PC-3 (cell line): ENCODE results near the gene FOXN3. TPM values are rescaled to one million over a fixed set of nuclear protein-coding genes. Genes with fewer than 3 reads are reported as not detected.

Experiments
- ATAC-seq: fragments of 200-7000 bp; cut with Tn5 transposase; 2 replicates; pipeline ENCODE4 v1.9.1; 2020; ENCODE audit warnings: mild to moderate bottlenecking, moderate library complexity
- BruUV-seq: library from RNA; stranded (reverse); fragments of 400-500 nt; replicated peaks from 2 replicates; lab custom pipeline; 2021; lab: Mats Ljungman, UMichigan
- CTCF ChIA-PET: fragments of 300-600 bp; sonication (Branson Sonifier 250); formaldehyde crosslinking; loops from one replicate; lab custom pipeline; 2022; ENCODE audit warnings: antibody characterized with exemption; lab: Charles Lee
- POLR2A ChIA-PET: fragments of 300-600 bp; sonication (Branson Sonifier 250); formaldehyde crosslinking; loops from one replicate; lab custom pipeline; 2022; ENCODE audit warnings: antibody characterized with exemption; ENCODE audit not compliant: unreplicated experiment; lab: Charles Lee
- DNase-seq: peaks from one replicate; pipeline ENCODE4 v3.0.0-alpha.2; 2015
- H2AFZ ChIP-seq: fragments of 300-600 bp; sonication (generic); 2 replicates; pipeline ENCODE4 v1.6.0; 2016; ENCODE audit warnings: antibody characterized with exemption, low read length
- H3F3A ChIP-seq: fragments of 300-600 bp; sonication (generic); one replicate; pipeline ENCODE4 v1.6.0; 2017; ENCODE audit warnings: antibody characterized with exemption, low read length, control low read depth, mild to moderate bottlenecking; ENCODE audit not compliant: unreplicated experiment
- H3K27ac ChIP-seq: fragments of 300-600 bp; sonication (generic); 2 replicates; pipeline ENCODE4 v1.5.1; 2016; ENCODE audit warnings: mild to moderate bottlenecking, low read length
- H3K27me3 ChIP-seq: fragments of 300-600 bp; sonication (generic); 2 replicates; pipeline ENCODE4 v1.6.1; 2016; ENCODE audit warnings: low read length, mixed read lengths
- H3K36me3 ChIP-seq: fragments of 300-600 bp; sonication (generic); 2 replicates; pipeline ENCODE4 v1.6.1; 2016; ENCODE audit warnings: low read depth, mixed run types, low read length, mixed read lengths
- H3K4me1 ChIP-seq: fragments of 300-600 bp; sonication (generic); 2 replicates; pipeline ENCODE4 v1.5.1; 2016; ENCODE audit warnings: low read length; ENCODE audit not compliant: insufficient read depth
- H3K4me2 ChIP-seq: fragments of 300-600 bp; sonication (generic); 2 replicates; pipeline ENCODE4 v1.6.0; 2016; ENCODE audit warnings: low read length
- H3K4me3 ChIP-seq: fragments of 300-600 bp; sonication (generic); 2 replicates; pipeline ENCODE4 v1.5.1; 2016; ENCODE audit warnings: mild to moderate bottlenecking, low read length, mixed read lengths
- H3K79me2 ChIP-seq: fragments of 300-600 bp; sonication (generic); 2 replicates; pipeline ENCODE4 v1.6.1; 2017; ENCODE audit warnings: low read length, mixed read lengths
- H3K9ac ChIP-seq: fragments of 300-600 bp; sonication (generic); 2 replicates; pipeline ENCODE4 v1.6.0; 2016; ENCODE audit warnings: mild to moderate bottlenecking, low read length
- H3K9me2 ChIP-seq: fragments of 300-600 bp; sonication (generic); replicated peaks from 2 replicates; pipeline ENCODE4 v1.6.1; 2016; ENCODE audit warnings: mixed run types, low read length, mixed read lengths
- H3K9me3 ChIP-seq: fragments of 300-600 bp; sonication (generic); 2 replicates; pipeline ENCODE4 v1.6.1; 2016; ENCODE audit warnings: low read length, mixed read lengths
- H4K20me1 ChIP-seq: fragments of 300-600 bp; sonication (generic); 2 replicates; pipeline ENCODE4 v1.6.1; 2016; ENCODE audit warnings: low read length, mixed read lengths
- EZH2 ChIP-seq: fragments of 300-600 bp; sonication (generic); IDR thresholded peaks from one replicate; pipeline ENCODE4 v1.6.1; 2017; ENCODE audit warnings: antibody characterized with exemption, mild to moderate bottlenecking, low read length; ENCODE audit not compliant: unreplicated experiment
- EZH2phosphoT487 ChIP-seq: fragments of 300-600 bp; sonication (generic); IDR thresholded peaks from 2 replicates; pipeline ENCODE4 v1.6.1; 2018; ENCODE audit warnings: mild to moderate bottlenecking, antibody characterized with exemption, low read length, borderline replicate concordance
- intact Hi-C: fragments of 100-400 bp; cut with micrococcal nuclease; formaldehyde crosslinking; loops from 2 replicates; pipeline ENCODE4 v1.9.0; 2023
- total RNA-seq: library from RNA; depleted of rRNA; stranded (reverse); fragments of >200 nt; gene quantifications from 2 replicates; pipeline ENCODE4 v1.2.3, GENCODE V29; 2014
- TF ChIP-seq, protein P1 (sequence below): fragments of 300-600 bp; sonication (generic); conservative IDR thresholded peaks from 2 replicates; pipeline ENCODE4 v1.5.1; 2017; ENCODE audit warnings: antibody characterized with exemption, low read depth, mild to moderate bottlenecking, low read length

The FOXN3 gene
- total RNA-seq, 1 experiment from 2014 or later: 13.3 TPM

DNA sequence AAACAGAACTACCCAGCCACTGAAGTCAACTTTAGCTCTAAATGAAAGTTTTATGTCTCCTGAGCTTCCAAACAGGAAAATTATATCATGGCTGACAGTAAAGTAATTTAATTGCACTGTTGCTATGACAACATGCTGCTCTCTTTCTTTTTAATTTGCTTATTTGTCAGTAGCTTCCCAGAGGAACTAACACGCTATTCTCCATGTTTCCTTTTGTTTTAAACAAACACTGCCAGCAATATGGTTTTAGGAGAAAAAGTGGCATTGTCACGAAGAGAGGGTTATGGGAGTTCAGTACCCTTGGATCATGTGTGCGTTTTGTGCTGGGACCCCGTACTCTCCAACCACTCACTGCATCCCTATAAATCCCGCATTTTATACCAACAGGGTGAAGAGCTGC lies 1.9 kb downstream of the FOXN3 start:
- no peak overlapping the region for H3K27ac ChIP-seq
- ATAC-seq (no peak), DNase-seq (no peak)
- no peak for TF ChIP-seq EZH2phosphoT487
- TF ChIP-seq, protein P1, sequence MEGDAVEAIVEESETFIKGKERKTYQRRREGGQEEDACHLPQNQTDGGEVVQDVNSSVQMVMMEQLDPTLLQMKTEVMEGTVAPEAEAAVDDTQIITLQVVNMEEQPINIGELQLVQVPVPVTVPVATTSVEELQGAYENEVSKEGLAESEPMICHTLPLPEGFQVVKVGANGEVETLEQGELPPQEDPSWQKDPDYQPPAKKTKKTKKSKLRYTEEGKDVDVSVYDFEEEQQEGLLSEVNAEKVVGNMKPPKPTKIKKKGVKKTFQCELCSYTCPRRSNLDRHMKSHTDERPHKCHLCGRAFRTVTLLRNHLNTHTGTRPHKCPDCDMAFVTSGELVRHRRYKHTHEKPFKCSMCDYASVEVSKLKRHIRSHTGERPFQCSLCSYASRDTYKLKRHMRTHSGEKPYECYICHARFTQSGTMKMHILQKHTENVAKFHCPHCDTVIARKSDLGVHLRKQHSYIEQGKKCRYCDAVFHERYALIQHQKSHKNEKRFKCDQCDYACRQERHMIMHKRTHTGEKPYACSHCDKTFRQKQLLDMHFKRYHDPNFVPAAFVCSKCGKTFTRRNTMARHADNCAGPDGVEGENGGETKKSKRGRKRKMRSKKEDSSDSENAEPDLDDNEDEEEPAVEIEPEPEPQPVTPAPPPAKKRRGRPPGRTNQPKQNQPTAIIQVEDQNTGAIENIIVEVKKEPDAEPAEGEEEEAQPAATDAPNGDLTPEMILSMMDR: no peak
- TF ChIP-seq EZH2: no peak
- no peaks in the 10 kb centered on the region for H3K9me3 ChIP-seq
- POLR2A ChIA-PET: interaction anchor here (0.6 to 0.7 kb wide), 2 partner anchors 128 to 539 kb away, joined by 3 to 8 read pairs; no protein-coding TSS in a partner anchor
- H3K9me2 ChIP-seq: no peaks in the 10 kb centered on the region
- no peaks in the 10 kb centered on the region for H3K27me3 ChIP-seq
- peak overlapping the region; percentile 95 for H3K4me3 ChIP-seq
- H3K9ac ChIP-seq: no peak overlapping the region; the same call in 1 of the 2 replicates
- peaks cover 20% of the 10 kb centered on the region for H3K4me1 ChIP-seq
- no peaks in the 10 kb centered on the region for H4K20me1 ChIP-seq
- H3K4me2 ChIP-seq: peak overlapping the region; percentile 84
- intact Hi-C loops: loop anchor here (5.0 to 10.0 kb wide), 7 partner anchors 92 to 502 kb away; no protein-coding TSS in a partner anchor
- BruUV-seq: TSS peak; percentile 25
- H3K79me2 ChIP-seq: peaks cover 8% of the 10 kb centered on the region; the same call in 1 of the 2 replicates
- CTCF ChIA-PET: interaction anchor here (0.6 kb wide), 2 partner anchors 226 to 631 kb away, joined by 3 read pairs; no protein-coding TSS in a partner anchor
- no peak overlapping the region for H2AFZ ChIP-seq
- H3K36me3 ChIP-seq: no peaks in the 10 kb centered on the region
- H3F3A ChIP-seq: no peaks in the 10 kb centered on the region

DNA sequence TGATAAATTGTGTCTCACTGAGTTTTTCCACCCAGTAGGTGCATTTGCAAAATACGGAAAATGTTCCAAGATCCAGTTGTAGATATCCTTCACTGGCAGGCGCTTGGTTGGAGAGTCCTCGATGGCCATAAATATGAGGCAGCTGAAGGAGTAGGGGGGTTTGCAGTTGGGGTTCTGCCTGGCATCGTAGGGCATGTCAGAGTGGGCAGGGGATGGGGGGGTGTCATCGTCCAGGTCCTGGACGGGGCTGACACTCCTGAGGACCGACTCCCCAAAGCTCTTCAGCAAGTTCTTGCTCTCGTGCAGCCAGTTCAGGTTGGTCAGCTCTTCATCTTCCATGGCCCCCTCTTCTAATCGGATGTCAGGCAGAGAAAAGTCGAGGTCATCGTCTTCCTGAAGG lies 5.1 kb downstream of the FOXN3 start:
- Histone ChIP-seq H3K79me2 (peaks cover 8% of the 10 kb centered on the region; the same call in 1 of the 2 replicates), H3K9ac (no peak overlapping the region), H3K27ac (no peak overlapping the region), H4K20me1 (no peaks in the 10 kb centered on the region), H3F3A (no peaks in the 10 kb centered on the region), H3K4me2 (no peak overlapping the region), H3K36me3 (no peaks in the 10 kb centered on the region), H3K27me3 (no peaks in the 10 kb centered on the region), H3K9me2 (no peaks in the 10 kb centered on the region), H3K4me1 (0 out of 2 replicates have a peak, but pooled peaks cover 7% of the 10 kb centered on the region), H3K9me3 (no peaks in the 10 kb centered on the region), H3K4me3 (no peak overlapping the region), H2AFZ (no peak overlapping the region)
- no TSS peak for BruUV-seq
- DNase-seq (no peak), ATAC-seq (no peak)
- POLR2A ChIA-PET: no interaction called here
- CTCF ChIA-PET: no interaction called here
- intact Hi-C loops: loop anchor here (10.0 kb wide), 1 partner anchor 443 kb away; no protein-coding TSS in a partner anchor
- no peak for TF ChIP-seq EZH2
- TF ChIP-seq EZH2phosphoT487: no peak
- TF ChIP-seq, protein P1: no peak

DNA sequence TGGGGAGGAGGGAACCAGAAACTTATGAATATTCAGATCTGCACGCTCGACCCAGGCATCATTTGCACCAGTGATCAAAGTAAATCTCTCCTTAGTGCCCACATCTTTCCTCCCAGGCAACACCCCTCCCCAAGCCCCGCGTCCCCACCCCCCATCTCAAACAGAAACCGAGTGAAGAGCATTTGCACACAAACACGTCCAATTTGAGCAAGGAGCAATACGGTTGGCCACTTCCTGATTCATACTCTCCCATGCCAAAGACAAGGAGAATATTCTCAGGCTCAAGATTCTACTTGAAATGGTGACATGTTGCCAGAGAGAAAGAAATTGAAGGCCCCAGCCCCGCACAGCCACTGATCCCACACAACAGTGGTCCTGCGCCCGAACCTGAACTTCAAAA lies 7.1 kb downstream of the FOXN3 start:
- no TSS peak for BruUV-seq
- Histone ChIP-seq H3K27ac (no peak overlapping the region), H3K4me1 (no peaks in the 10 kb centered on the region), H3K9me3 (no peaks in the 10 kb centered on the region), H3K9me2 (no peaks in the 10 kb centered on the region), H3K4me3 (no peak overlapping the region), H3K36me3 (no peaks in the 10 kb centered on the region), H3K79me2 (peaks cover 6% of the 10 kb centered on the region; the same call in 1 of the 2 replicates), H3K27me3 (no peaks in the 10 kb centered on the region), H4K20me1 (no peaks in the 10 kb centered on the region), H3F3A (no peaks in the 10 kb centered on the region), H3K4me2 (no peak overlapping the region), H2AFZ (no peak overlapping the region), H3K9ac (no peak overlapping the region)
- ATAC-seq (no peak), DNase-seq (no peak)
- ChIA-PET POLR2A (no interaction called here), CTCF (no interaction called here)
- intact Hi-C loops: loop anchor here (10.0 kb wide), 1 partner anchor 445 kb away; no protein-coding TSS in a partner anchor
- TF ChIP-seq EZH2phosphoT487: no peak
- TF ChIP-seq EZH2: no peak
- TF ChIP-seq, protein P1: no peak
